Measurements from ENCODE around the gene MTHFD1L. TPM values are rescaled to one million over a fixed set of nuclear protein-coding genes. Genes with fewer than 3 reads are reported as not detected.

MTHFD1L gene
- total and polyA plus RNA-seq, 3 donors from 2014 or later: 23.4 to 35.3 (median 29.5) TPM

GRCh38 chr6:151098166-151098565 lies 232.7 kb downstream of the MTHFD1L start:
- no peak overlapping the region for H3K27ac ChIP-seq
- H3K9me3 ChIP-seq: no peaks in the 10 kb centered on the region
- no peaks in the 10 kb centered on the region for H3K36me3 ChIP-seq (ENCODE audit: low read depth, missing control alignments)
- no peak for DNase-seq
- TF ChIP-seq POLR2A (IDR thresholded peaks at IDR 0.05) (no peak), CTCF (IDR thresholded peaks at IDR 0.05) (no peak)
- 67 to 72% methylated on average over 4 of the region's 4 CpGs for WGBS, 2 donors
- intact Hi-C loops (cut with DNase I; ENCODE audit: low total_unique reads): no loop called here
- no peaks in the 10 kb centered on the region for H3K27me3 ChIP-seq
- no peak overlapping the region for H3K4me3 ChIP-seq
- H3K4me1 ChIP-seq: peaks cover 15% of the 10 kb centered on the region

GRCh38 chr6:151100326-151100725 lies 234.8 kb downstream of the MTHFD1L start:
- H3K4me3 ChIP-seq: no peak overlapping the region
- no peaks in the 10 kb centered on the region for H3K36me3 ChIP-seq (ENCODE audit: low read depth, missing control alignments)
- intact Hi-C loops (cut with DNase I; ENCODE audit: low total_unique reads): no loop called here
- DNase-seq: no peak
- peaks cover 15% of the 10 kb centered on the region for H3K4me1 ChIP-seq
- H3K27ac ChIP-seq: no peak overlapping the region
- H3K27me3 ChIP-seq: no peaks in the 10 kb centered on the region
- WGBS, 2 donors: 47 to 58% methylated on average over 2 of the region's 2 CpGs
- TF ChIP-seq POLR2A (IDR thresholded peaks at IDR 0.05) (no peak), CTCF (IDR thresholded peaks at IDR 0.05) (no peak)
- no peaks in the 10 kb centered on the region for H3K9me3 ChIP-seq

GRCh38 chr6:151101161-151101815 lies 235.8 kb downstream of the MTHFD1L start:
- H3K9me3 ChIP-seq: no peaks in the 10 kb centered on the region
- WGBS, 2 donors: 59 to 62% methylated on average over 6 of the region's 6 CpGs
- peak overlapping the region in 1 of 2 donors; percentile 48 for H3K27ac ChIP-seq
- no peaks in the 10 kb centered on the region for H3K36me3 ChIP-seq (ENCODE audit: low read depth, missing control alignments)
- DNase-seq: no peak
- no peak overlapping the region for H3K4me3 ChIP-seq
- no peaks in the 10 kb centered on the region for H3K27me3 ChIP-seq
- H3K4me1 ChIP-seq: peaks cover 15% of the 10 kb centered on the region
- intact Hi-C loops (cut with DNase I; ENCODE audit: low total_unique reads): no loop called here
- TF ChIP-seq POLR2A (IDR thresholded peaks at IDR 0.05): no peak
- TF ChIP-seq CTCF (IDR thresholded peaks at IDR 0.05): no peak

- DNase-seq: no peak
- WGBS, 2 donors: 64 to 69% methylated on average over 10 of the region's 10 CpGs
- Histone ChIP-seq H3K36me3 (ENCODE audit: low read depth, missing control alignments) (no peaks in the 10 kb centered on the region), H3K4me3 (no peak overlapping the region), H3K9me3 (no peaks in the 10 kb centered on the region), H3K27ac (peak overlapping the region in 1 of 2 donors; percentile 48), H3K4me1 (peaks cover 15% of the 10 kb centered on the region), H3K27me3 (no peaks in the 10 kb centered on the region)
- TF ChIP-seq CTCF (IDR thresholded peaks at IDR 0.05) (no peak), POLR2A (IDR thresholded peaks at IDR 0.05) (no peak)
- intact Hi-C loops (cut with DNase I; ENCODE audit: low total_unique reads): no loop called here
Measured at GRCh38 chr6:151101816-151102694, 236.6 kb downstream of the MTHFD1L start.
